ENCODE measurements around the gene LOXL3. TPM values are rescaled to one million over a fixed set of nuclear protein-coding genes. Genes with fewer than 3 reads are reported as not detected.

The LOXL3 gene
- total RNA-seq, 1 experiment from 2014 or later: 4.1 TPM

- Histone ChIP-seq H3K4me3 (replicated peaks in 1 of 2; ENCODE audit: low read depth in 1 of 2, low read length in 2 of 2) (no peak overlapping the region), H3K79me2 (ENCODE audit: insufficient read depth, low read length) (no peaks in the 10 kb centered on the region), H3K9me2 (ENCODE audit: insufficient read depth) (no peaks in the 10 kb centered on the region), H2AFZ (ENCODE audit: low read depth, low read length, poor library complexity, severe bottlenecking) (no peak overlapping the region), H3K9me3 (ENCODE audit: control insufficient read depth in 1 of 2, insufficient read depth in 1 of 2, low read depth in 1 of 2, low read length in 2 of 2) (no peaks in the 10 kb centered on the region), H3K4me2 (ENCODE audit: low read length) (no peak overlapping the region), H4K20me1 (ENCODE audit: insufficient read depth) (no peaks in the 10 kb centered on the region), H3K9ac (ENCODE audit: low read length) (no peak overlapping the region), H3K27me3 (ENCODE audit: insufficient read depth, low read length) (no peaks in the 10 kb centered on the region), H3K36me3 (ENCODE audit: control insufficient read depth in 1 of 2, insufficient read depth in 2 of 2, low read length in 2 of 2) (no peaks in the 10 kb centered on the region), H3K27ac (ENCODE audit: low read depth, low read length) (no peak overlapping the region), H3K4me1 (ENCODE audit: control insufficient read depth in 1 of 2, insufficient read depth in 2 of 2, low read length in 2 of 2) (peaks cover 0 to 7% of the 10 kb centered on the region in 2 experiments; a peak in 1 of 4 replicates)
- intact Hi-C loops (cut with micrococcal nuclease): no loop called here
- ATAC-seq (no peak), DNase-seq (ENCODE audit: low read depth, low spot score) (no peak)
- TF ChIP-seq CBX3 (IDR thresholded peaks at IDR 0.05; ENCODE audit: low read depth): no peak
- no peak for TF ChIP-seq POLR2AphosphoS5 (IDR thresholded peaks at IDR 0.05; ENCODE audit: low read depth, low read length)
- no peak for TF ChIP-seq CEBPB (IDR thresholded peaks at IDR 0.05; ENCODE audit: low read depth)
- TF ChIP-seq MAX (IDR thresholded peaks at IDR 0.05): no peak
- TF ChIP-seq YY1 (IDR thresholded peaks at IDR 0.05; ENCODE audit: extremely low read depth, insufficient replicate concordance, low read depth, low read length): no peak
- TF ChIP-seq ZFX (IDR thresholded peaks at IDR 0.05): no peak
- TF ChIP-seq ZBTB33 (IDR thresholded peaks at IDR 0.05; ENCODE audit: extremely low read depth, insufficient replicate concordance, low read length): no peak
- TF ChIP-seq SP1 (IDR thresholded peaks at IDR 0.05; ENCODE audit: low read depth): no peak
- no peak for TF ChIP-seq JUND (IDR thresholded peaks at IDR 0.05)
- TF ChIP-seq POLR2A (IDR thresholded peaks at IDR 0.05; ENCODE audit: borderline replicate concordance, extremely low read depth, insufficient read depth, insufficient read length): no peak
- TF ChIP-seq EZH2phosphoT487 (IDR thresholded peaks at IDR 0.05; ENCODE audit: borderline replicate concordance): no peak
- no peak for TF ChIP-seq REST (IDR thresholded peaks at IDR 0.05; ENCODE audit: low read depth)
- TF ChIP-seq TCF7L2 (IDR thresholded peaks at IDR 0.05; ENCODE audit: borderline replicate concordance, extremely low read depth, insufficient read depth, insufficient read length): no peak
- no peak for TF ChIP-seq CTCF (IDR thresholded peaks at IDR 0.05 in 2 of 3, conservative IDR thresholded peaks at IDR 0.05 in 1 of 3; ENCODE audit: borderline replicate concordance in 1 of 3, insufficient read depth in 1 of 3, low read depth in 2 of 3, low read length in 2 of 3)
- no peak for TF ChIP-seq FOSL1 (IDR thresholded peaks at IDR 0.05; ENCODE audit: low read depth)
- no peak for TF ChIP-seq RAD21 (IDR thresholded peaks at IDR 0.05; ENCODE audit: low read depth)
- BruUV-seq (replicated peaks): no TSS peak
- RAD21 ChIA-PET (ENCODE audit: low non-redundant PET in 1 of 2, low total read pairs in 2 of 2, uncharacterized antibody in 2 of 2, unreplicated experiment in 2 of 2): no interaction called here
- POLR2A ChIA-PET: interaction anchor here (1.9 kb wide), 1 partner anchor 7 kb away, joined by 5 read pairs; no protein-coding TSS in a partner anchor
- CTCF ChIA-PET: no interaction called here
These were observed 12.5 kb upstream of the LOXL3 start for GRCh38 chr2:74566076-74566753.
